ENCODE data around the gene RALGPS1.

DNA sequence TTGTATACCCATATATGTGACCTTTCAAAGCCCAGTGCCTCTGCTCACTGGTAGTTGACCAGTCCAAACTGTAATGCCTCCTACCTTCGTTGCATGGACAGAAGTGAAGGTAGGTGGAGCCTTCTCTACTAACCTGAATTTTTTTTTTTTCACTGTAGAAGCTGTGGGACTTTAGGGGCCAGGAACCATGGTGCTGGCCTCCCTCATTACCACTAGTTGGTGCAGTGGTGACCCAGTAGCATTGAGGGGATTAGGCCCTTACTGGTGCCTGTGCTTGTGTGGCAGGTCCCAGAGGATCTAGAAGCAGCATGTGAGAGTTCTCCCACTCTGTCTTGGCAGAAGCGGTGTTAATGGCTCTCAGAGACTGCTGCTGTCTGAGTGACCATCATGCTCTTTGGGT is 2.3 kb downstream of the RALGPS1 start:
- TF ChIP-seq POLR2A (IDR thresholded peaks at IDR 0.05), result no peak
- TF ChIP-seq, protein P1, sequence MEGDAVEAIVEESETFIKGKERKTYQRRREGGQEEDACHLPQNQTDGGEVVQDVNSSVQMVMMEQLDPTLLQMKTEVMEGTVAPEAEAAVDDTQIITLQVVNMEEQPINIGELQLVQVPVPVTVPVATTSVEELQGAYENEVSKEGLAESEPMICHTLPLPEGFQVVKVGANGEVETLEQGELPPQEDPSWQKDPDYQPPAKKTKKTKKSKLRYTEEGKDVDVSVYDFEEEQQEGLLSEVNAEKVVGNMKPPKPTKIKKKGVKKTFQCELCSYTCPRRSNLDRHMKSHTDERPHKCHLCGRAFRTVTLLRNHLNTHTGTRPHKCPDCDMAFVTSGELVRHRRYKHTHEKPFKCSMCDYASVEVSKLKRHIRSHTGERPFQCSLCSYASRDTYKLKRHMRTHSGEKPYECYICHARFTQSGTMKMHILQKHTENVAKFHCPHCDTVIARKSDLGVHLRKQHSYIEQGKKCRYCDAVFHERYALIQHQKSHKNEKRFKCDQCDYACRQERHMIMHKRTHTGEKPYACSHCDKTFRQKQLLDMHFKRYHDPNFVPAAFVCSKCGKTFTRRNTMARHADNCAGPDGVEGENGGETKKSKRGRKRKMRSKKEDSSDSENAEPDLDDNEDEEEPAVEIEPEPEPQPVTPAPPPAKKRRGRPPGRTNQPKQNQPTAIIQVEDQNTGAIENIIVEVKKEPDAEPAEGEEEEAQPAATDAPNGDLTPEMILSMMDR (IDR thresholded peaks at IDR 0.05), result no peak
